Uterus (tissue), 4 donors: Measurements from ENCODE around the gene RGL1. TPM values are rescaled to one million over a fixed set of nuclear protein-coding genes. Genes with fewer than 3 reads are reported as not detected.
A peak's percentile ranks its signal among the peaks of the same experiment; 100 is the strongest.

Experiments used
- DNase-seq, 2 donors: peaks; one replicate each; pipeline ENCODE4 v3.0.0-alpha.2; 2019 to 2020
- H3K27ac ChIP-seq, 2 donors: fragments of 200-600 bp; sonication (generic); 1 replicate in 1 of 2; 2 replicates in 1 of 2; pipeline ENCODE4 v1.5.1; 2016 to 2018
- H3K27me3 ChIP-seq, 2 donors: fragments of 200-600 bp; sonication (generic); one replicate each; pipeline ENCODE4 v1.5.1; 2018 to 2019; ENCODE audit warnings: control low read depth in 1 of 2
- H3K36me3 ChIP-seq, 2 donors: fragments of 200-600 bp; sonication (generic); one replicate each; pipeline ENCODE4 v1.5.1; 2019; ENCODE audit warnings: control low read depth in 1 of 2
- H3K4me1 ChIP-seq, 2 donors: fragments of 200-600 bp; sonication (generic); one replicate each; pipeline ENCODE4 v1.5.1; 2018 to 2019; ENCODE audit warnings: control low read depth in 1 of 2
- H3K4me3 ChIP-seq, 2 donors: fragments of 200-600 bp; sonication (generic); 1 replicate in 1 of 2; 2 replicates in 1 of 2; pipeline ENCODE4 v1.5.1; 2018 to 2019; ENCODE audit warnings: mild to moderate bottlenecking in 1 of 2
- H3K9me3 ChIP-seq, 2 donors: fragments of 200-600 bp; sonication (generic); one replicate each; pipeline ENCODE4 v1.5.1; 2019; ENCODE audit warnings: control low read depth in 1 of 2
- CTCF ChIP-seq, 4 experiments: fragments of 200-600 bp in 2 of 4; fragments of 450-650 bp in 2 of 4; sonication (generic) in 2 of 4; IDR thresholded peaks; one replicate each; pipeline ENCODE4 v1.5.1; 2016 to 2019; ENCODE audit warnings: antibody characterized with exemption in 4 of 4, mild to moderate bottlenecking in 2 of 4, moderate library complexity in 1 of 4
- POLR2A ChIP-seq, 2 donors: fragments of 450-650 bp; IDR thresholded peaks; one replicate each; pipeline ENCODE4 v1.6.1; 2016; ENCODE audit warnings: antibody characterized with exemption in 2 of 2, mild to moderate bottlenecking in 1 of 2, moderate library complexity in 1 of 2
- intact Hi-C: fragments of 100-400 bp; cut with DNase I; formaldehyde crosslinking; loops from one replicate; pipeline ENCODE4 v1.15.1; 2023; ENCODE audit warnings: low total_unique reads
- total RNA-seq, 4 donors: library from RNA; depleted of rRNA in 3 of 4; stranded (reverse); fragments of >200 nt in 3 of 4; gene quantifications; one replicate each; pipeline versions ENCODE4 v1.1.0 to v1.2.4, GENCODE V29; 2014 to 2023
- donor health status: DM: yes; HTN: yes; CAD: no.

Gene RGL1
- total RNA-seq, 4 donors from 2014 or later, result 6.9 to 92.9 (median 16.3) TPM

- H3K27ac ChIP-seq, result peak overlapping the region; percentile 36 to 58
- H3K4me1 ChIP-seq, result peaks cover 0 to 6% of the 10 kb centered on the region in 2 donors
Observed at GRCh38 chr1:183879966-183880365, 75.0 kb downstream of the RGL1 start.

DNA sequence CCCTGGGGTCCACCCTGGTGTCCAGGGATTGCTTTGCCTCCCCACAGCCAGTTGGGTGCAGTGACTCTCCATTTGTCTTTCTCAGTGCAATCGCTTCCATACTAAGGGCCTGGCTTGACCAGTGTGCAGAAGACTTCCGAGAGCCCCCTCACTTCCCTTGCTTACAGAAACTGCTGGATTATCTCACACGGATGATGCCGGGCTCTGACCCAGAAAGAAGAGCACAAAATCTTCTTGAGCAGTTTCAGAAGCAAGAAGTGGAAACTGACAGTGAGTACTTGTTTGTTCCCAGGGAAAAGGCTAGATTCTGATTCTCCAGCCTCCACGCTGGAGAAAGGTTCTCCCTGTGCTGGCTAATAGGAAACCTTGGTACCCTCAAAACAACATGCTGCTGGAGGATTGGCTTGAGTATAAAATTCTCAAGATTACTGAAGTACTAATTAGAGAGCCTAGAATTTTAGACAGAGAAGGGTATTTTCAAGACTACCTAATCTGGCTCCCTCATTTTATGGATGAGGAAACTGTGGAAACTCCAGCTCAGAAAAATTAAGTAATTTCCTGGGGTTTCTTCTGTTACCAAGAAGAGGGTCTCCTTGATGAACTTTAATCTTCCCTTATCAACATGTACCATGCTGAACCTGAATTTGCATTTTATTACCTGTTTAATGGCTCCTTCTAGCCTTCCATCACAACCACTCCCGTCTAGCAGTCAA is 75.8 kb downstream of the RGL1 start:
- Histone ChIP-seq H3K27ac (peak overlapping the region; percentile 36 to 58), H3K27me3 (no peaks in the 10 kb centered on the region), H3K9me3 (no peaks in the 10 kb centered on the region), H3K4me1 (peaks cover 0 to 6% of the 10 kb centered on the region in 2 donors), H3K4me3 (no peak overlapping the region), H3K36me3 (no peaks in the 10 kb centered on the region)
- TF ChIP-seq CTCF (IDR thresholded peaks at IDR 0.05), result no peak
- no peak for TF ChIP-seq POLR2A (IDR thresholded peaks at IDR 0.05)
- intact Hi-C loops, result no loop called here
- no peak for DNase-seq

More at GRCh38 chr1:183879966-183880365, 75.0 kb downstream of the RGL1 start:
- no peaks in the 10 kb centered on the region for H3K9me3 ChIP-seq
- no peaks in the 10 kb centered on the region for H3K36me3 ChIP-seq
- no peak for DNase-seq
- no peaks in the 10 kb centered on the region for H3K27me3 ChIP-seq
- intact Hi-C loops, result no loop called here
- no peak for TF ChIP-seq CTCF (IDR thresholded peaks at IDR 0.05)
- no peak for TF ChIP-seq POLR2A (IDR thresholded peaks at IDR 0.05)
- no peak overlapping the region for H3K4me3 ChIP-seq

- peak in 1 of 2 donors; percentile 36 for DNase-seq
- no peaks in the 10 kb centered on the region for H3K27me3 ChIP-seq
- peak overlapping the region; percentile 44 to 58 for H3K27ac ChIP-seq
- intact Hi-C loops, result no loop called here
- no peak overlapping the region for H3K4me3 ChIP-seq
- TF ChIP-seq POLR2A (IDR thresholded peaks at IDR 0.05), result no peak
- no peak for TF ChIP-seq CTCF (IDR thresholded peaks at IDR 0.05)
- no peaks in the 10 kb centered on the region for H3K36me3 ChIP-seq
- peaks cover 0 to 6% of the 10 kb centered on the region in 2 donors for H3K4me1 ChIP-seq
- no peaks in the 10 kb centered on the region for H3K9me3 ChIP-seq
Observed at GRCh38 chr1:183881387-183882131, 76.6 kb downstream of the RGL1 start.

- no peaks in the 10 kb centered on the region for H3K27me3 ChIP-seq
- H3K9me3 ChIP-seq, result no peaks in the 10 kb centered on the region
- DNase-seq, result no peak
- H3K36me3 ChIP-seq, result no peaks in the 10 kb centered on the region
- intact Hi-C loops, result no loop called here
- TF ChIP-seq CTCF (IDR thresholded peaks at IDR 0.05), result no peak
- H3K4me3 ChIP-seq, result no peak overlapping the region
- peak overlapping the region in 1 of 2 donors; percentile 44 for H3K27ac ChIP-seq
- peaks cover 0 to 5% of the 10 kb centered on the region in 2 donors for H3K4me1 ChIP-seq
Observed at GRCh38 chr1:183882335-183883167, 77.6 kb downstream of the RGL1 start.
